NB4 (cell line): ENCODE results near the gene TNFAIP8.

ENCODE experiments used
- DNase-seq: peaks from one replicate; pipeline ENCODE4 v3.0.0; 2010; ENCODE audit warnings: low read depth
- H3K4me3 ChIP-seq: one replicate; pipeline ENCODE4 v1.5.1; 2011; ENCODE audit warnings: mild to moderate bottlenecking, low read depth, low read length, moderate library complexity
- CTCF ChIP-seq: IDR thresholded peaks from one replicate; pipeline ENCODE4 v1.5.1; 2012; ENCODE audit warnings: low read depth, low read length
- MAX ChIP-seq: IDR thresholded peaks from 2 replicates; pipeline ENCODE4 v1.6.1; 2011; ENCODE audit warnings: low read depth, low read length
- MYC ChIP-seq: IDR thresholded peaks from 2 replicates; pipeline ENCODE4 v1.6.1; 2011; ENCODE audit warnings: low read depth, low read length
- POLR2A ChIP-seq: IDR thresholded peaks from 2 replicates; pipeline ENCODE4 v1.6.1; 2011; ENCODE audit warnings: mild to moderate bottlenecking; ENCODE audit not compliant: insufficient read length; ENCODE audit errors: extremely low read depth

The TNFAIP8 gene

GRCh38 chr5:119319401-119319800 is 36.4 kb upstream of the TNFAIP8 start:
- peak; percentile 26 for DNase-seq
- TF ChIP-seq MYC (no peak), CTCF (no peak), MAX (no peak), POLR2A (no peak)
- H3K4me3 ChIP-seq = no peak overlapping the region

GRCh38 chr5:119319890-119320289 is 35.9 kb upstream of the TNFAIP8 start:
- peak; percentile 6 for DNase-seq
- TF ChIP-seq CTCF (no peak), MAX (no peak), MYC (no peak), POLR2A (no peak)
- no peak overlapping the region for H3K4me3 ChIP-seq

GRCh38 chr5:119321569-119322311 is 34.1 kb upstream of the TNFAIP8 start:
- DNase-seq = peak; percentile 34
- no peak overlapping the region for H3K4me3 ChIP-seq
- TF ChIP-seq MAX = no peak
- no peak for TF ChIP-seq POLR2A
- no peak for TF ChIP-seq MYC
- no peak for TF ChIP-seq CTCF

- H3K4me3 ChIP-seq = no peak overlapping the region
- no peak for DNase-seq
- TF ChIP-seq CTCF (no peak), MAX (no peak), POLR2A (no peak), MYC (no peak)
Observed at GRCh38 chr5:119322312-119322947, 33.4 kb upstream of the TNFAIP8 start.

- peak; percentile 56 for DNase-seq
- no peak overlapping the region for H3K4me3 ChIP-seq
- no peak for TF ChIP-seq MYC
- TF ChIP-seq MAX = no peak
- TF ChIP-seq CTCF = no peak
- no peak for TF ChIP-seq POLR2A
Observed at GRCh38 chr5:119322948-119323537, 32.8 kb upstream of the TNFAIP8 start.
